Gastrocnemius medialis (tissue), 4 donors: ENCODE measurements around the gene CCDC86.

Experiments used
- POLR2A ChIP-seq, 2 donors: fragments of 450-650 bp; IDR thresholded peaks; one replicate each; pipeline ENCODE4 v1.6.1; 2017; ENCODE audit warnings: antibody characterized with exemption in 2 of 2, mild to moderate bottlenecking in 2 of 2, moderate library complexity in 2 of 2
- TF ChIP-seq, protein P1 (sequence below), 5 experiments: fragments of 450-650 bp in 3 of 5; fragments of 200-600 bp in 2 of 5; sonication (generic) in 2 of 5; IDR thresholded peaks in 4 of 5; conservative IDR thresholded peaks in 1 of 5; 1 replicate in 4 of 5; 2 replicates in 1 of 5; pipeline ENCODE4 v1.5.1; 2016 to 2019; ENCODE audit warnings: antibody characterized with exemption in 5 of 5, mild to moderate bottlenecking in 3 of 5, moderate library complexity in 3 of 5

DNA sequence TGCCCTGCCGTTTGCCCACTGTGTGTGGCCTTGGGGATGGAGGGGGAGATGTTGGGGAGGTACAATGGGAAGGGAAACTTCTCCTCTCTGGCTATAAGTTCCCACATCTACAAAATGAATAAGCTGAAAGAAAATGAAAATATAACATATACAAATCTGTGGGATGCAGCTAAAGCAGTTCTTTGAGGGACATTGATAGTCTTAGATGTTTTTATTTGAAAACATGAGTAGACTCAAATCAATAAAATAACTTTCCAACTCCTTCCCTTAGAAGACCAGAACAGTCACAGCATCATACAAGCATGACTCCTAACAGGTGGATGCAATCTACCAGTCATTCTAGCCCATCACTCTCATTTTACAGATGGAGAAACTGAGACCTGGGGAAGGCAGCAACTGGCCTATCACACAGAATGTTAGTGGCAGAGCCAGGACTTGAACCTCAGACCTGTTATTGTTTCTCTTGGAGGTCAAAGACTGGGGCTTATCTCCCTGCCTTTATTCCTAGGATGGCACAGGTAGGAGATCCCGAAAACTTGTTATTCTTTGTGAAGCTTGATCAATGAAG is 25.2 kb upstream of the CCDC86 start:
- TF ChIP-seq, protein P1, sequence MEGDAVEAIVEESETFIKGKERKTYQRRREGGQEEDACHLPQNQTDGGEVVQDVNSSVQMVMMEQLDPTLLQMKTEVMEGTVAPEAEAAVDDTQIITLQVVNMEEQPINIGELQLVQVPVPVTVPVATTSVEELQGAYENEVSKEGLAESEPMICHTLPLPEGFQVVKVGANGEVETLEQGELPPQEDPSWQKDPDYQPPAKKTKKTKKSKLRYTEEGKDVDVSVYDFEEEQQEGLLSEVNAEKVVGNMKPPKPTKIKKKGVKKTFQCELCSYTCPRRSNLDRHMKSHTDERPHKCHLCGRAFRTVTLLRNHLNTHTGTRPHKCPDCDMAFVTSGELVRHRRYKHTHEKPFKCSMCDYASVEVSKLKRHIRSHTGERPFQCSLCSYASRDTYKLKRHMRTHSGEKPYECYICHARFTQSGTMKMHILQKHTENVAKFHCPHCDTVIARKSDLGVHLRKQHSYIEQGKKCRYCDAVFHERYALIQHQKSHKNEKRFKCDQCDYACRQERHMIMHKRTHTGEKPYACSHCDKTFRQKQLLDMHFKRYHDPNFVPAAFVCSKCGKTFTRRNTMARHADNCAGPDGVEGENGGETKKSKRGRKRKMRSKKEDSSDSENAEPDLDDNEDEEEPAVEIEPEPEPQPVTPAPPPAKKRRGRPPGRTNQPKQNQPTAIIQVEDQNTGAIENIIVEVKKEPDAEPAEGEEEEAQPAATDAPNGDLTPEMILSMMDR (IDR thresholded peaks at IDR 0.05 in 4 of 5, conservative IDR thresholded peaks at IDR 0.05 in 1 of 5): no peak
- TF ChIP-seq POLR2A (IDR thresholded peaks at IDR 0.05): no peak
